Dermis blood vessel endothelial cell (primary cell): Measurements from ENCODE around the gene GNB5. TPM values are rescaled to one million over a fixed set of nuclear protein-coding genes. Genes with fewer than 3 reads are reported as not detected.

Experiments used
- total RNA-seq: library from RNA; depleted of rRNA; stranded (reverse); fragments of >200 nt; gene quantifications from 2 replicates; pipeline ENCODE4 v1.2.3, GENCODE V29; 2014

The GNB5 gene
- total RNA-seq, 1 donor from 2014 or later: 31.8 TPM

Other genes starting within 250 kb of the GNB5 start
- gene LEO1, start 219.6 kb downstream of the GNB5 start, total RNA-seq: 38.6 and 59.1 TPM in 2 replicates
- 41.5 and 59.5 TPM in 2 replicates for gene MAPK6, start 172.2 kb downstream of the GNB5 start, total RNA-seq
- 0.51 and 1.7 TPM in 2 replicates for gene BCL2L10, start 78.6 kb downstream of the GNB5 start, total RNA-seq
- 26.7 and 44.2 TPM in 2 replicates for gene MYO5C, start 104.4 kb upstream of the GNB5 start, total RNA-seq